Measurements from ENCODE around the gene LURAP1L. TPM values are rescaled to one million over a fixed set of nuclear protein-coding genes. Genes with fewer than 3 reads are reported as not detected.
A peak's percentile ranks its signal among the peaks of the same experiment; 100 is the strongest.

LURAP1L gene
- total RNA-seq, 4 donors from 2014 or later = 11.4 to 28.8 (median 23.9) TPM

- Histone ChIP-seq H3K36me3 (no peaks in the 10 kb centered on the region), H3K27ac (replicated peaks in 1 of 4) (peak overlapping the region in 2 of 4 donors; percentile 5 to 10), H3K4me1 (peaks cover 0 to 21% (median 14%) of the 10 kb centered on the region in 4 donors), H3K27me3 (no peaks in the 10 kb centered on the region), H3K4me3 (no peak overlapping the region), H3K9me3 (no peaks in the 10 kb centered on the region)
- no peak for DNase-seq (ENCODE audit: extremely low spot score)
- TF ChIP-seq POLR2A (IDR thresholded peaks at IDR 0.05; ENCODE audit: low read depth) = no peak
- TF ChIP-seq POLR2AphosphoS5 (IDR thresholded peaks at IDR 0.05) = no peak
- no peak for TF ChIP-seq EP300 (IDR thresholded peaks at IDR 0.05)
- TF ChIP-seq, protein P1, sequence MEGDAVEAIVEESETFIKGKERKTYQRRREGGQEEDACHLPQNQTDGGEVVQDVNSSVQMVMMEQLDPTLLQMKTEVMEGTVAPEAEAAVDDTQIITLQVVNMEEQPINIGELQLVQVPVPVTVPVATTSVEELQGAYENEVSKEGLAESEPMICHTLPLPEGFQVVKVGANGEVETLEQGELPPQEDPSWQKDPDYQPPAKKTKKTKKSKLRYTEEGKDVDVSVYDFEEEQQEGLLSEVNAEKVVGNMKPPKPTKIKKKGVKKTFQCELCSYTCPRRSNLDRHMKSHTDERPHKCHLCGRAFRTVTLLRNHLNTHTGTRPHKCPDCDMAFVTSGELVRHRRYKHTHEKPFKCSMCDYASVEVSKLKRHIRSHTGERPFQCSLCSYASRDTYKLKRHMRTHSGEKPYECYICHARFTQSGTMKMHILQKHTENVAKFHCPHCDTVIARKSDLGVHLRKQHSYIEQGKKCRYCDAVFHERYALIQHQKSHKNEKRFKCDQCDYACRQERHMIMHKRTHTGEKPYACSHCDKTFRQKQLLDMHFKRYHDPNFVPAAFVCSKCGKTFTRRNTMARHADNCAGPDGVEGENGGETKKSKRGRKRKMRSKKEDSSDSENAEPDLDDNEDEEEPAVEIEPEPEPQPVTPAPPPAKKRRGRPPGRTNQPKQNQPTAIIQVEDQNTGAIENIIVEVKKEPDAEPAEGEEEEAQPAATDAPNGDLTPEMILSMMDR (IDR thresholded peaks at IDR 0.05) = no peak
- intact Hi-C loops (cut with DNase I) = no loop called here
Observed at GRCh38 chr9:12801663-12802062, 26.8 kb downstream of the LURAP1L start.

DNA sequence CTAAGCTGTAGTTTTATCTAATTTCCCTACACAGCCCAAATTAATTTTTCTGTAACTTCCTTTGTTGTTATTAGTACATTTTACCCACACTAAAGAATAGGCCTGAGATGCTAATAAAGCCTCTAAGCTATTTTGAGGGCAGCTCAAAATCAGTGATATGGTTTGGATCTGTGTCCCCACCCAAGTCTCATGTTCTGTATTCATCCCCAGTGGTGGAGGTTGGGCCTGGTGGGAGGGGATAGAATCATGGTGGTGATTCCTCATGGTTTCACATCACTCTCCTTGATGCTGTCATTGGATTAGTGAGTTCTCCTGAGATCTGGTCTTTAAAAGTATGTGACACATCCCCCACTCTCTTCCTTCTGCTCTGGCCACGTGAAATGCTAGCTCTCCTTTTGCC lies 27.3 kb downstream of the LURAP1L start:
- Histone ChIP-seq H3K27ac (replicated peaks in 1 of 4) (peak overlapping the region in 2 of 4 donors; percentile 5 to 10), H3K4me3 (no peak overlapping the region), H3K27me3 (no peaks in the 10 kb centered on the region), H3K4me1 (peaks cover 0 to 16% (median 10%) of the 10 kb centered on the region in 4 donors), H3K9me3 (no peaks in the 10 kb centered on the region), H3K36me3 (no peaks in the 10 kb centered on the region)
- intact Hi-C loops (cut with DNase I) = no loop called here
- TF ChIP-seq, protein P1 (IDR thresholded peaks at IDR 0.05) = no peak
- TF ChIP-seq EP300 (IDR thresholded peaks at IDR 0.05) = no peak
- WGBS = 67% methylated on average over 1 of the region's 1 CpG
- DNase-seq (ENCODE audit: extremely low spot score) = no peak

- H3K36me3 ChIP-seq = no peaks in the 10 kb centered on the region
- H3K9me3 ChIP-seq = no peaks in the 10 kb centered on the region
- H3K27ac ChIP-seq (replicated peaks in 1 of 4) = peak overlapping the region in 3 of 4 donors; percentile 64 to 78 (median 65)
- WGBS = 95% methylated on average over 1 of the region's 1 CpG
- no peak overlapping the region for H3K4me3 ChIP-seq
- intact Hi-C loops (cut with DNase I) = no loop called here
- TF ChIP-seq, protein P1 (IDR thresholded peaks at IDR 0.05) = no peak
- no peak for TF ChIP-seq POLR2AphosphoS5 (IDR thresholded peaks at IDR 0.05)
- TF ChIP-seq EP300 (IDR thresholded peaks at IDR 0.05) = no peak
- no peak for TF ChIP-seq POLR2A (IDR thresholded peaks at IDR 0.05; ENCODE audit: low read depth)
- no peaks in the 10 kb centered on the region for H3K27me3 ChIP-seq
- H3K4me1 ChIP-seq = peaks cover 3 to 43% (median 36%) of the 10 kb centered on the region in 4 donors
- no peak for DNase-seq (ENCODE audit: extremely low spot score)
Observed at GRCh38 chr9:12808569-12808968, 33.7 kb downstream of the LURAP1L start.

DNA sequence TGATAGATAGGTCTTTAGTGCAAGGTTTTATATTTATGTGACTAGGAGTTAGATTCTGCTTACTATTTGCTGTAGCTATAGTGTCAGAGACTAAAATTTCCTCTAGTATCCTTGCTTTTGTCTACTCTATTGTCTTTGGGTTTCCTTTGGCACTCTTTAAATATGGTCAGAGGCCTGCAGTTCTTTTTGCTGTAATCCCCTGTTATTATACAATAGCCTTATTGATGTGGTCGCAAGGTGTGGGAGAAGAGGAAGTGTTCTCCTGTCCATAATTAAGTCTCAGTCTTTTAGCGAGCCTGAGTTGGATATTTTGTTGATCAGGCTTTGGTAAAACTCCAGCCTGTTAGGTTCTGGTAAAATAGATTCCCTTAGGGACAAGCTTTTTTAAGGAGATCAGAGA lies 34.9 kb downstream of the LURAP1L start:
- WGBS = 72% methylated on average over 2 of the region's 2 CpGs
- intact Hi-C loops (cut with DNase I) = no loop called here
- TF ChIP-seq POLR2A (IDR thresholded peaks at IDR 0.05; ENCODE audit: low read depth) (no peak), EP300 (IDR thresholded peaks at IDR 0.05) (no peak), POLR2AphosphoS5 (IDR thresholded peaks at IDR 0.05) (no peak)
- TF ChIP-seq, protein P1 (IDR thresholded peaks at IDR 0.05) = no peak
- Histone ChIP-seq H3K9me3 (no peaks in the 10 kb centered on the region), H3K27ac (replicated peaks in 1 of 4) (peak overlapping the region; percentile 64 to 78 (median 64)), H3K27me3 (no peaks in the 10 kb centered on the region), H3K4me3 (no peak overlapping the region), H3K4me1 (peaks cover 14 to 54% (median 48%) of the 10 kb centered on the region in 4 donors), H3K36me3 (no peaks in the 10 kb centered on the region)
- DNase-seq (ENCODE audit: extremely low spot score) = no peak

- Histone ChIP-seq H3K27ac (replicated peaks in 1 of 4) (peak overlapping the region in 3 of 4 donors; percentile 23 to 85 (median 32)), H3K4me3 (no peak overlapping the region), H3K36me3 (no peaks in the 10 kb centered on the region), H3K9me3 (no peaks in the 10 kb centered on the region), H3K4me1 (peaks cover 19 to 67% (median 60%) of the 10 kb centered on the region in 4 donors), H3K27me3 (no peaks in the 10 kb centered on the region)
- intact Hi-C loops (cut with DNase I) = no loop called here
- 92% methylated on average over 3 of the region's 3 CpGs for WGBS
- TF ChIP-seq, protein P1 (IDR thresholded peaks at IDR 0.05) = no peak
- TF ChIP-seq EP300 (IDR thresholded peaks at IDR 0.05) (no peak), POLR2A (IDR thresholded peaks at IDR 0.05; ENCODE audit: low read depth) (no peak), POLR2AphosphoS5 (IDR thresholded peaks at IDR 0.05) (no peak)
- no peak for DNase-seq (ENCODE audit: extremely low spot score)
Observed at GRCh38 chr9:12811935-12812334, 37.1 kb downstream of the LURAP1L start.
